Osteoblast (primary cell): ENCODE results near the gene KRTAP9-8. TPM values are rescaled to one million over a fixed set of nuclear protein-coding genes. Genes with fewer than 3 reads are reported as not detected.

Source experiments
- DNase-seq: peaks from one replicate; pipeline ENCODE4 v3.0.0; 2011; ENCODE audit warnings: low spot score, mixed read lengths; ENCODE audit not compliant: insufficient read length; ENCODE audit errors: missing footprints
- H2AFZ ChIP-seq: 2 replicates; pipeline ENCODE4 v1.6.0; 2011; ENCODE audit warnings: mild to moderate bottlenecking, low read length
- H3K27ac ChIP-seq: 2 replicates; pipeline ENCODE4 v1.5.1; 2011; ENCODE audit warnings: mild to moderate bottlenecking, low read depth, low read length, moderate library complexity
- H3K27me3 ChIP-seq: 2 replicates; pipeline ENCODE4 v1.6.0; 2012; ENCODE audit warnings: mild to moderate bottlenecking, control low read depth, inconsistent platforms, low read length, moderate library complexity; ENCODE audit not compliant: insufficient read depth
- H3K36me3 ChIP-seq: 2 replicates; pipeline ENCODE4 v1.5.1; 2011; ENCODE audit warnings: mild to moderate bottlenecking, low read length, control low read depth, moderate library complexity; ENCODE audit not compliant: insufficient read depth
- H3K4me1 ChIP-seq: 2 replicates; pipeline ENCODE4 v1.5.1; 2011; ENCODE audit warnings: mild to moderate bottlenecking, low read length, control low read depth, moderate library complexity; ENCODE audit not compliant: insufficient read depth
- H3K4me2 ChIP-seq: 2 replicates; pipeline ENCODE4 v1.6.0; 2011; ENCODE audit warnings: mild to moderate bottlenecking, low read length; ENCODE audit not compliant: insufficient read depth
- H3K4me3 ChIP-seq: fragments of 200-600 bp; sonication (generic); 3 replicates; pipeline ENCODE4 v1.5.1; 2012; ENCODE audit warnings: mild to moderate bottlenecking, low read length, inconsistent platforms; ENCODE audit not compliant: insufficient read depth
- H3K79me2 ChIP-seq: 2 replicates; pipeline ENCODE4 v1.6.0; 2012; ENCODE audit warnings: mild to moderate bottlenecking, low read length, control low read depth, inconsistent platforms; ENCODE audit not compliant: insufficient read depth
- H3K9me3 ChIP-seq: 2 replicates; pipeline ENCODE4 v1.5.1; 2011; ENCODE audit warnings: low read depth, low read length, control low read depth
- H4K20me1 ChIP-seq: 2 replicates; pipeline ENCODE4 v1.6.0; 2012; ENCODE audit warnings: mild to moderate bottlenecking, low read length, control low read depth; ENCODE audit not compliant: insufficient read depth
- CTCF ChIP-seq: IDR thresholded peaks from 2 replicates; pipeline ENCODE4 v1.5.1; 2011; ENCODE audit warnings: mild to moderate bottlenecking, low read depth, low read length, moderate library complexity; ENCODE audit errors: extremely low read depth
- small RNA-seq: library from RNA; depleted of rRNA; stranded (forward); fragments of <200 nt; gene quantifications from one replicate; pipeline ENCODE3, GENCODE V24; 2012
- total RNA-seq: library from RNA; depleted of rRNA; stranded (reverse); fragments of >200 nt; gene quantifications from 2 replicates; pipeline ENCODE4 v1.2.3, GENCODE V29; 2012

The KRTAP9-8 gene
- total RNA-seq, 1 donor = not detected

- H3K79me2 ChIP-seq = no peaks in the 10 kb centered on the region
- no peaks in the 10 kb centered on the region for H3K4me1 ChIP-seq
- no peak overlapping the region for H3K4me2 ChIP-seq
- no peak for DNase-seq
- H3K4me3 ChIP-seq = no peak overlapping the region
- peak overlapping the region; percentile 63 for H2AFZ ChIP-seq
- H3K27me3 ChIP-seq = no peaks in the 10 kb centered on the region
- no peak for TF ChIP-seq CTCF
- no peaks in the 10 kb centered on the region for H3K9me3 ChIP-seq
- H4K20me1 ChIP-seq = no peaks in the 10 kb centered on the region
- H3K27ac ChIP-seq = no peak overlapping the region
- no peaks in the 10 kb centered on the region for H3K36me3 ChIP-seq
Measured at GRCh38 chr17:41278176-41278955, 40.6 kb downstream of the KRTAP9-8 start.

DNA sequence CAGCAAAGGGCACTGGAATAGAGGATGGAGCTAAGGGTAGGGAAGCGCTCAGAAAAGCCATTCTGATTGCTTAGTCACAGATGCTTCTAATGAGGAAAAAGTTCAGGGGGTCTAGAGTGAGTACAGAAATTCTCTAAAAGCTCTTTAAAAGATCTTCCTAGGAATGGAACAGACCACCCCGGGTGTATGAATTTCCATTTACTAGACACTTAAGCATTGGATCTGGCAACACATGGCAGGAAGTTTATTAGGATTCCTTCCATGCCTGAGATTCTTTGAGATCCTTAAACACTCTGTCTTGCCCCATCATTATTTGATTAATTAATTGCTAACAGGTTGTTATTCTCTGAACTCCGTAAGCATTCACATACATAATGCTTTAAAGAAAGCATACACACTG is 46.2 kb downstream of the KRTAP9-8 start:
- Histone ChIP-seq H3K79me2 (no peaks in the 10 kb centered on the region), H3K36me3 (no peaks in the 10 kb centered on the region), H3K4me2 (no peak overlapping the region), H3K27ac (no peak overlapping the region), H2AFZ (no peak overlapping the region), H4K20me1 (no peaks in the 10 kb centered on the region), H3K4me3 (no peak overlapping the region), H3K9me3 (no peaks in the 10 kb centered on the region), H3K27me3 (no peaks in the 10 kb centered on the region), H3K4me1 (no peaks in the 10 kb centered on the region)
- no peak for TF ChIP-seq CTCF
- no peak for DNase-seq

GRCh38 chr17:41284546-41284945 is 46.7 kb downstream of the KRTAP9-8 start:
- no peak overlapping the region for H3K4me3 ChIP-seq
- no peaks in the 10 kb centered on the region for H3K4me1 ChIP-seq
- H3K27me3 ChIP-seq = no peaks in the 10 kb centered on the region
- no peak overlapping the region for H3K4me2 ChIP-seq
- H3K27ac ChIP-seq = no peak overlapping the region
- H2AFZ ChIP-seq = no peak overlapping the region
- no peaks in the 10 kb centered on the region for H4K20me1 ChIP-seq
- no peaks in the 10 kb centered on the region for H3K36me3 ChIP-seq
- DNase-seq = no peak
- H3K79me2 ChIP-seq = no peaks in the 10 kb centered on the region
- H3K9me3 ChIP-seq = no peaks in the 10 kb centered on the region
- no peak for TF ChIP-seq CTCF

GRCh38 chr17:41287050-41287449 is 49.3 kb downstream of the KRTAP9-8 start:
- no peak overlapping the region for H2AFZ ChIP-seq
- no peaks in the 10 kb centered on the region for H3K36me3 ChIP-seq
- H3K4me1 ChIP-seq = no peaks in the 10 kb centered on the region
- no peaks in the 10 kb centered on the region for H4K20me1 ChIP-seq
- no peak overlapping the region for H3K4me2 ChIP-seq
- no peaks in the 10 kb centered on the region for H3K9me3 ChIP-seq
- no peak for TF ChIP-seq CTCF
- DNase-seq = no peak
- H3K27ac ChIP-seq = no peak overlapping the region
- H3K4me3 ChIP-seq = no peak overlapping the region
- no peaks in the 10 kb centered on the region for H3K79me2 ChIP-seq
- no peaks in the 10 kb centered on the region for H3K27me3 ChIP-seq

Small RNAs within 50 kb of the gene (small RNA-seq; reads per million reads assigned to genes)
- not detected for gene KRTAP9-10P

Other genes with a start within 250 kb of the KRTAP9-8 start
- not detected in 2 replicates for gene KRTAP3-3, start 243.8 kb upstream of the KRTAP9-8 start, total RNA-seq
- gene KRTAP3-2, start 238.1 kb upstream of the KRTAP9-8 start, total RNA-seq = not detected in 2 replicates
- not detected in 2 replicates for gene KRTAP3-1, start 228.9 kb upstream of the KRTAP9-8 start, total RNA-seq
- 25.0 and 31.8 TPM in 2 replicates for gene KRTAP1-5, start 210.8 kb upstream of the KRTAP9-8 start, total RNA-seq
- not detected in 2 replicates for gene KRTAP1-4, start 207.8 kb upstream of the KRTAP9-8 start, total RNA-seq
- gene KRTAP1-3, start 203.1 kb upstream of the KRTAP9-8 start, total RNA-seq = not detected in 2 replicates
- 2.2 and 2.4 TPM in 2 replicates for gene KRTAP1-1, start 196.5 kb upstream of the KRTAP9-8 start, total RNA-seq
- not detected in 2 replicates for gene KRTAP2-1, start 190.7 kb upstream of the KRTAP9-8 start, total RNA-seq
- not detected in 2 replicates for gene KRTAP2-2, start 182.8 kb upstream of the KRTAP9-8 start, total RNA-seq
- 0.29 TPM in 1 of 2 replicates, not detected in the other for gene KRTAP2-3, start 177.9 kb upstream of the KRTAP9-8 start, total RNA-seq
- not detected in 2 replicates for gene KRTAP2-4, start 172.1 kb upstream of the KRTAP9-8 start, total RNA-seq
- under 0.01 and 0.72 TPM in 2 replicates for gene KRTAP4-7, start 153.8 kb upstream of the KRTAP9-8 start, total RNA-seq
- not detected in 2 replicates for gene KRTAP4-8, start 139.9 kb upstream of the KRTAP9-8 start, total RNA-seq
- not detected in 2 replicates for gene KRTAP4-16, start 135.8 kb upstream of the KRTAP9-8 start, total RNA-seq
- gene KRTAP4-9, start 132.6 kb upstream of the KRTAP9-8 start, total RNA-seq = not detected in 2 replicates
- not detected in 2 replicates for gene KRTAP4-11, start 119.6 kb upstream of the KRTAP9-8 start, total RNA-seq
- gene KRTAP4-12, start 113.8 kb upstream of the KRTAP9-8 start, total RNA-seq = not detected in 2 replicates
- gene KRTAP4-6, start 97.5 kb upstream of the KRTAP9-8 start, total RNA-seq = not detected in 2 replicates
- gene KRTAP4-5, start 88.2 kb upstream of the KRTAP9-8 start, total RNA-seq = not detected in 2 replicates
- not detected in 2 replicates for gene KRTAP4-4, start 77.3 kb upstream of the KRTAP9-8 start, total RNA-seq
- not detected in 2 replicates for gene KRTAP4-3, start 69.8 kb upstream of the KRTAP9-8 start, total RNA-seq
- gene KRTAP4-2, start 59.8 kb upstream of the KRTAP9-8 start, total RNA-seq = not detected in 2 replicates
- not detected in 2 replicates for gene KRTAP4-1, start 53.1 kb upstream of the KRTAP9-8 start, total RNA-seq
- gene KRTAP9-1, start 48.1 kb upstream of the KRTAP9-8 start, total RNA-seq = not detected in 2 replicates
- not detected in 2 replicates for gene KRTAP9-2, start 11.4 kb upstream of the KRTAP9-8 start, total RNA-seq
- not detected in 2 replicates for gene KRTAP9-3, start 5.5 kb upstream of the KRTAP9-8 start, total RNA-seq
- gene KRTAP9-4, start 11.7 kb downstream of the KRTAP9-8 start, total RNA-seq = not detected in 2 replicates
- not detected in 2 replicates for gene KRTAP9-9, start 17.4 kb downstream of the KRTAP9-8 start, total RNA-seq
- not detected in 2 replicates for gene KRTAP9-6, start 27.4 kb downstream of the KRTAP9-8 start, total RNA-seq
- gene KRTAP9-7, start 37.7 kb downstream of the KRTAP9-8 start, total RNA-seq = not detected in 2 replicates
- gene KRTAP29-1, start 64.9 kb downstream of the KRTAP9-8 start, total RNA-seq = not detected in 2 replicates
- not detected in 2 replicates for gene KRTAP16-1, start 71.3 kb downstream of the KRTAP9-8 start, total RNA-seq
- not detected in 2 replicates for gene KRTAP17-1, start 77.7 kb downstream of the KRTAP9-8 start, total RNA-seq
- gene KRT33A, start 112.8 kb downstream of the KRTAP9-8 start, total RNA-seq = not detected in 2 replicates
- 0.29 and 1.1 TPM in 2 replicates for gene KRT33B, start 131.8 kb downstream of the KRTAP9-8 start, total RNA-seq
- gene KRT34, start 144.3 kb downstream of the KRTAP9-8 start, total RNA-seq = 9.4 and 11.2 TPM in 2 replicates
- gene KRT31, start 159.6 kb downstream of the KRTAP9-8 start, total RNA-seq = not detected in 2 replicates
- gene KRT37, start 186.6 kb downstream of the KRTAP9-8 start, total RNA-seq = not detected in 2 replicates
- under 0.01 TPM in 2 replicates for gene KRT38, start 203.0 kb downstream of the KRTAP9-8 start, total RNA-seq
- not detected in 2 replicates for gene KRT32, start 229.4 kb downstream of the KRTAP9-8 start, total RNA-seq
- gene KRT35, start 243.2 kb downstream of the KRTAP9-8 start, total RNA-seq = not detected in 2 replicates